Parathyroid adenoma (tissue), 2 donors: ENCODE data around the gene INPP5D.

Source experiments
- H2AFZ ChIP-seq: fragments of 300-600 bp; sonication (generic); one replicate; pipeline ENCODE4 v1.7.0; 2017; ENCODE audit warnings: antibody characterized with exemption, mild to moderate bottlenecking
- H3K27ac ChIP-seq: fragments of 300-600 bp; sonication (generic); one replicate; pipeline ENCODE4 v1.7.0; 2017
- H3K27me3 ChIP-seq: fragments of 300-600 bp; sonication (generic); one replicate; pipeline ENCODE4 v1.7.0; 2017; ENCODE audit warnings: low read length; ENCODE audit not compliant: control insufficient read depth, insufficient read depth
- H3K36me3 ChIP-seq: fragments of 300-600 bp; sonication (generic); one replicate; pipeline ENCODE4 v1.7.0; 2017; ENCODE audit warnings: low read length; ENCODE audit not compliant: control insufficient read depth, insufficient read depth
- H3K4me1 ChIP-seq: fragments of 300-600 bp; sonication (generic); one replicate; pipeline ENCODE4 v1.7.0; 2017; ENCODE audit warnings: control low read depth
- H3K4me2 ChIP-seq: fragments of 300-600 bp; sonication (generic); one replicate; pipeline ENCODE4 v1.7.0; 2017; ENCODE audit warnings: low read length
- H3K4me3 ChIP-seq: fragments of 300-600 bp; sonication (generic); one replicate; pipeline ENCODE4 v1.7.0; 2017; ENCODE audit warnings: low read depth, low read length
- H3K79me2 ChIP-seq: fragments of 300-600 bp; sonication (generic); one replicate; pipeline ENCODE4 v1.7.0; 2017; ENCODE audit warnings: control low read depth
- H3K9ac ChIP-seq: fragments of 300-600 bp; sonication (generic); one replicate; pipeline ENCODE4 v1.7.0; 2017; ENCODE audit warnings: mild to moderate bottlenecking
- H3K9me3 ChIP-seq: fragments of 300-600 bp; sonication (generic); one replicate; pipeline ENCODE4 v1.7.0; 2017; ENCODE audit warnings: low read length; ENCODE audit not compliant: control insufficient read depth
- TF ChIP-seq, protein P1 (sequence below): fragments of 300-600 bp; sonication (generic); IDR thresholded peaks from one replicate; pipeline ENCODE4 v1.7.0; 2017; ENCODE audit warnings: antibody characterized with exemption, mild to moderate bottlenecking
- donor health status: primary hyperparathyroidism.

INPP5D gene

DNA sequence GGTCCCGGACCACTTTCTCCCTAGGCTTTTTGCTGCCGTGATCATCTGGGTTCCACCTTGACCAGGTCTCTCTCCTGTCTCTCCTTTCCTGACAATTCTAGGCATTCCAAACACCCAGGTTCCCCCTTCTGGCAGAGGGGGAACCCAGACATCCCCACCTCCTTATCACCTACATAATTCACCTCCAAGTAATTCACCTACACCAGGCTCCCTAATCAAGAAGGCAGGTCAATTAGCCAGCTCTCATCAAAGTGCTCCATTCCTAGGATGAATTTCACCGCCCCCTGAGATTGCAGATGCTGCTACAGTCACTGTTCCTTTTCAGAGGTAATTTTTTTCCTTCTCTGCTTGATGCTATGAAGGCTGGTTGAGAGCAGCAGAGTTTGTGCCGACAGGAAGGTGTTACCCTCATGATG lies 149.0 kb downstream of the INPP5D start:
- H3K27ac ChIP-seq, result no peak overlapping the region
- H3K4me1 ChIP-seq, result no peaks in the 10 kb centered on the region

GRCh38 chr2:233209533-233210171 lies 149.5 kb downstream of the INPP5D start:
- no peak overlapping the region for H3K9ac ChIP-seq
- H3K4me2 ChIP-seq, result no peak overlapping the region
- H3K27ac ChIP-seq, result no peak overlapping the region

More for the DNA sequence above, 149.0 kb downstream of the INPP5D start:
- no peaks in the 10 kb centered on the region for H3K79me2 ChIP-seq
- no peak overlapping the region for H2AFZ ChIP-seq
- no peaks in the 10 kb centered on the region for H3K9me3 ChIP-seq
- no peak overlapping the region for H3K4me3 ChIP-seq
- no peak overlapping the region for H3K4me2 ChIP-seq
- no peaks in the 10 kb centered on the region for H3K27me3 ChIP-seq
- H3K36me3 ChIP-seq, result no peaks in the 10 kb centered on the region
- H3K9ac ChIP-seq, result no peak overlapping the region
- TF ChIP-seq, protein P1, sequence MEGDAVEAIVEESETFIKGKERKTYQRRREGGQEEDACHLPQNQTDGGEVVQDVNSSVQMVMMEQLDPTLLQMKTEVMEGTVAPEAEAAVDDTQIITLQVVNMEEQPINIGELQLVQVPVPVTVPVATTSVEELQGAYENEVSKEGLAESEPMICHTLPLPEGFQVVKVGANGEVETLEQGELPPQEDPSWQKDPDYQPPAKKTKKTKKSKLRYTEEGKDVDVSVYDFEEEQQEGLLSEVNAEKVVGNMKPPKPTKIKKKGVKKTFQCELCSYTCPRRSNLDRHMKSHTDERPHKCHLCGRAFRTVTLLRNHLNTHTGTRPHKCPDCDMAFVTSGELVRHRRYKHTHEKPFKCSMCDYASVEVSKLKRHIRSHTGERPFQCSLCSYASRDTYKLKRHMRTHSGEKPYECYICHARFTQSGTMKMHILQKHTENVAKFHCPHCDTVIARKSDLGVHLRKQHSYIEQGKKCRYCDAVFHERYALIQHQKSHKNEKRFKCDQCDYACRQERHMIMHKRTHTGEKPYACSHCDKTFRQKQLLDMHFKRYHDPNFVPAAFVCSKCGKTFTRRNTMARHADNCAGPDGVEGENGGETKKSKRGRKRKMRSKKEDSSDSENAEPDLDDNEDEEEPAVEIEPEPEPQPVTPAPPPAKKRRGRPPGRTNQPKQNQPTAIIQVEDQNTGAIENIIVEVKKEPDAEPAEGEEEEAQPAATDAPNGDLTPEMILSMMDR, result no peak

DNA sequence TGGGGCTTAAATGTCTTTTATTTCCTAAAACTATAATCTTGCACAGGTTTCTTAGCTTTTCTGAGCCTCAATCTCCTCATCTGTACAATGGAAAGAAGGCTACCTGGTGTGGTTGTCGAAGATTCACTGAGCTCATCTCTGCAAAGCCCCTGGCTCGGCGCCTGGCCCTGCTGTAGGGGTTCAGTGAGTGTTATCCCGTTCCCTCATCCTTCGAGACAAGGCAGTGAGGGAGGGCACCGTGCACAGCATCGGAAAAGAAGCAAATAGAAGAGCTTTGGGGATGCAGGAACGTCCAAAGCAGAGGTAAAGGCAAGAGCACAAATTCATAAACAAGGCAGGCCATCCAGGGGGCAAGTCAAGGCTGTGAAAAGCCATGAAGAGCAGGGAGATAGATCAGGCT lies 150.1 kb downstream of the INPP5D start:
- Histone ChIP-seq H3K27me3 (no peaks in the 10 kb centered on the region), H3K36me3 (no peaks in the 10 kb centered on the region), H3K4me2 (no peak overlapping the region), H3K27ac (no peak overlapping the region), H3K4me3 (no peak overlapping the region), H3K9me3 (no peaks in the 10 kb centered on the region), H2AFZ (no peak overlapping the region), H3K9ac (no peak overlapping the region), H3K4me1 (no peaks in the 10 kb centered on the region), H3K79me2 (no peaks in the 10 kb centered on the region)
- TF ChIP-seq, protein P1, result no peak

More at GRCh38 chr2:233209533-233210171, 149.5 kb downstream of the INPP5D start:
- Histone ChIP-seq H3K36me3 (no peaks in the 10 kb centered on the region), H3K4me1 (no peaks in the 10 kb centered on the region), H3K9me3 (no peaks in the 10 kb centered on the region), H3K4me3 (no peak overlapping the region), H2AFZ (peak overlapping the region; percentile 62), H3K27me3 (no peaks in the 10 kb centered on the region), H3K79me2 (no peaks in the 10 kb centered on the region)
- TF ChIP-seq, protein P1, result no peak

DNA sequence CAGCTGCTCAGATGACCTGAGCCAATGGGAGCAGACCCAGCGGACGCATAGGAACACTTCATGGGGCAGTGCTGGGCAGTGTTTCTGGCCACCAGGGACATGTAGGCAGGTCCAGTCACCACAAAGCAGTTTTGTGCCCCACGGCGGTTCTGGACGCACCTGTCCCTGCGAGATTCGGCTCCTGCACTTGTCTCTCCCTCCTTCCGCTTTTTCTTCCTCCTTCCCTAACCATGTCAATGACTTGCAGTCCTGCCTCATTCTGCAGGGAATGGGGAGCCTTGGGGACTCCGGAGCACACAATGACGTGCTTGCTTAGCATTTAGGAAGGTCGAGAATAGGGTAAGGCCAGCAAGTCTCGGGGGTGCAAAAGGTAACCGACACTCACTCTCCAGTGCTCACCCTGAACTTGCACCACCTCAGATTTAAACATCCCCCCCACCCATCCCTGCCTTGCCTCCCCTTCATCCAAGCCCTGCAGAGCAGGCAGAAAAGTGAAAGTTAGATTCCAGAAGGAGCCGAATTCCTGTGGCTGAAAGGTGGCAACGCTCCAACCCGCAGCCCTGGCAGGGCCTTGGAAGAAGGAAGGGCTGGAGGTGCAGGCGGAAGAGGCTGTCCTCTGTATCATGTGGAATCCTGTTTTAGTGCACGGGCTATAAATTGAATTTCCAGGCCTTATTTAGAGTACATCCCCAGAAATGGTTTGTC lies 150.9 kb downstream of the INPP5D start:
- TF ChIP-seq, protein P1, result no peak
- H3K9ac ChIP-seq, result no peak overlapping the region
- H3K4me1 ChIP-seq, result no peaks in the 10 kb centered on the region
- H3K27me3 ChIP-seq, result no peaks in the 10 kb centered on the region
- H3K4me2 ChIP-seq, result no peak overlapping the region
- H3K36me3 ChIP-seq, result no peaks in the 10 kb centered on the region
- H3K9me3 ChIP-seq, result no peaks in the 10 kb centered on the region
- H2AFZ ChIP-seq, result peak overlapping the region; percentile 60
- H3K79me2 ChIP-seq, result no peaks in the 10 kb centered on the region
- H3K27ac ChIP-seq, result no peak overlapping the region
- H3K4me3 ChIP-seq, result no peak overlapping the region
